GM21423 (cell line): Measurements from ENCODE around the gene CIPC.

Source experiments
- ATAC-seq: cut with Tn5 transposase; IDR thresholded peaks from one replicate; pipeline ENCODE4 v1.9.1; 2021; ENCODE audit warnings: mild to moderate bottlenecking, moderate library complexity; ENCODE audit not compliant: unreplicated experiment

Gene CIPC

GRCh38 chr14:77145975-77146740 lies 48.1 kb downstream of the CIPC start:
- no peak for ATAC-seq

GRCh38 chr14:77148510-77149231 lies 50.6 kb downstream of the CIPC start:
- ATAC-seq: no peak

- no peak for ATAC-seq
Measured at GRCh38 chr14:77151245-77151644, 53.2 kb downstream of the CIPC start.

- ATAC-seq: no peak
Measured at GRCh38 chr14:77151918-77152588, 54.0 kb downstream of the CIPC start.

- ATAC-seq: no peak
Measured at GRCh38 chr14:77153802-77154201, 55.7 kb downstream of the CIPC start.

GRCh38 chr14:77154421-77154820 lies 56.4 kb downstream of the CIPC start:
- no peak for ATAC-seq

GRCh38 chr14:77155083-77155482 lies 57.0 kb downstream of the CIPC start:
- ATAC-seq: no peak

- ATAC-seq: no peak
Measured at GRCh38 chr14:77157740-77158139, 59.7 kb downstream of the CIPC start.

GRCh38 chr14:77158175-77158881 lies 60.3 kb downstream of the CIPC start:
- no peak for ATAC-seq

- ATAC-seq: no peak
Measured at GRCh38 chr14:77158882-77159255, 60.8 kb downstream of the CIPC start.

GRCh38 chr14:77161011-77161410 lies 63.0 kb downstream of the CIPC start:
- no peak for ATAC-seq
